Measurements from ENCODE around the gene EPS15. TPM values are rescaled to one million over a fixed set of nuclear protein-coding genes. Genes with fewer than 3 reads are reported as not detected.
"Not testable (repeated sequence)": the region's sequence is repeated elsewhere in the genome, so short reads cannot be mapped to it uniquely, and the experiment has no call there.

EPS15 gene
- total and polyA plus RNA-seq, 4 experiments from 2014 or later, result 39.2 to 92.3 (median 77.6) TPM

DNA sequence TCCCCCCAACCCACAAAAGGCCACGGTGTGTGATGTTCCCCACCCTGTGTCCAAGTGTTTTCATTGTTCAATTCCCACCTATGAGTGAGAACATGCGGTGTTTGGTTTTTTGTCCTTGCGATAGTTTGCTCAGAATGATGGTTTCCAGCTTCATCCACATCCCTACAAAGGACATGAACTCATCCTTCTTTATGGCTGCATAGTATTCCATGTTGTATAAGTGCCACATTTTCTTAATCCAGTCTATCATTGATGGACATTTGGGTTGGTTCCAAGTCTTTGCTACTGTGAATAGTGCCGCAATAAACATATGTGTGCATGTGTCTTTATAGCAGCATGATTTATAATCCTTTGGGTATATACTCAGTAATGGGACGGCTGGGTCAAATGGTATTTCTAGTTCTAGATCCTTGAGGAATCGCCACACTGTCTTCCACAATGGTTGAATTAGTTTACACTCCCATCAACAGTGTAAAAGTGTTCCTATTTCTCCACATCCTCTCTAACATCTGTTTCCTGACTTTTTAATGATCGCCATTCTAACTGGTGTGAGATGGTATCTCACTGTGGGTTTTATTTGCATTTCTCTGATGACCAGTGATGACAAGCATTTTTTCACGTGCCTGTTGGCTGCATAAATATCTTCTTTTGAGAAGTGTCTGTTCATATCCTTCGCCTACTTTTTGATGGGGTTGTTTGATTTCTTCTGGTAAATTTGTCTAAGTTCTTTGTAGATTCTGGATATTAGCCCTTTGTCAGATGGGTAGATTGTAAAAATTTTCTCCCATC is 44.0 kb downstream of the EPS15 start:
- intact Hi-C loops (cut with micrococcal nuclease); H3K9me3 Mint-ChIP-seq; DNase-seq; H3K4me3 ChIP-seq (ENCODE audit: low read length in 2 of 2); CTCF ChIA-PET (ENCODE audit: partially characterized antibody); H3K27me3 Mint-ChIP-seq; H3K4me1 ChIP-seq (ENCODE audit: insufficient read depth, low read length); H3K27ac ChIP-seq (ENCODE audit: low read depth, low read length); H3K4me3 Mint-ChIP-seq; H3K27me3 ChIP-seq (ENCODE audit: insufficient read depth, low read length); H3K9me3 ChIP-seq (ENCODE audit: control insufficient read depth in 1 of 2, low read length in 2 of 2); POLR2A ChIA-PET (ENCODE audit: partially characterized antibody): not testable (repeated sequence)
- Mint-ChIP-seq H3K4me1 (peaks cover 12 to 48% (median 27%) of the 10 kb centered on the region in 4 donors), H3K27ac (peak overlapping the region in 3 of 7 donors; percentile 33 to 42 (median 35)), H3K36me3 (peaks cover 46 to 49% of the 10 kb centered on the region in 2 donors)
- H3K36me3 ChIP-seq (ENCODE audit: insufficient read depth, low read length), result peaks cover 16% of the 10 kb centered on the region

GRCh38 chr1:51473331-51474115 is 45.5 kb downstream of the EPS15 start:
- peaks cover 10% of the 10 kb centered on the region for H3K36me3 ChIP-seq (ENCODE audit: insufficient read depth, low read length)
- no peak overlapping the region for H3K4me3 Mint-ChIP-seq
- ChIA-PET POLR2A (ENCODE audit: partially characterized antibody) (no interaction called here), CTCF (ENCODE audit: partially characterized antibody) (no interaction called here)
- no peak overlapping the region for H3K27ac ChIP-seq (ENCODE audit: low read depth, low read length)
- peak overlapping the region; percentile 10 to 73 (median 34) for H3K27ac Mint-ChIP-seq
- no peaks in the 10 kb centered on the region for H3K9me3 ChIP-seq (ENCODE audit: control insufficient read depth in 1 of 2, low read length in 2 of 2)
- no peak overlapping the region for H3K4me3 ChIP-seq (ENCODE audit: low read length in 2 of 2)
- no peak for DNase-seq
- H3K27me3 Mint-ChIP-seq, result no peaks in the 10 kb centered on the region
- peaks cover 12 to 52% (median 24%) of the 10 kb centered on the region in 4 donors for H3K4me1 Mint-ChIP-seq
- no peaks in the 10 kb centered on the region for H3K27me3 ChIP-seq (ENCODE audit: insufficient read depth, low read length)
- intact Hi-C loops (cut with micrococcal nuclease), result no loop called here
- H3K36me3 Mint-ChIP-seq, result peaks cover 45 to 47% of the 10 kb centered on the region in 2 donors
- H3K9me3 Mint-ChIP-seq, result no peaks in the 10 kb centered on the region
- peaks cover 6% of the 10 kb centered on the region for H3K4me1 ChIP-seq (ENCODE audit: insufficient read depth, low read length)

DNA sequence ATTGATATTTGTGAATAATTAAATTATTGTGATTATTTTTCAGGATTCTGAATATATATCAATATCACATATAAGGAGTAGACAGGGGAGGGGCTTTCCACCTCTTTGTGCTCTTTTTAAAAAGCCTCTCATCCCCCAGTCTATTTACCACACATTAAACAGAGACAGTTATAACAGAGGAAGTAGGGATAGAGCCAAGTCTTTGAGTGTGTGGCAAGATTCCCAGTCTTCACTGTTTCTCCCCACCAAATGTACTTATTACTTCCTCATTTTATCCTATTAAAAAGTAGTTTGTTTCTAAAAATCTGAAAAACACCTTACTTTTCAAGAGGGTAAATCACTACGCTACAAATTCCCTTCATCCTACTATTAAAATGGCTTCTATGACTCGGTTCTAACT is 46.7 kb downstream of the EPS15 start:
- Histone ChIP-seq H3K27ac (ENCODE audit: low read depth, low read length) (no peak overlapping the region), H3K27me3 (ENCODE audit: insufficient read depth, low read length) (no peaks in the 10 kb centered on the region), H3K36me3 (ENCODE audit: insufficient read depth, low read length) (peaks cover 13% of the 10 kb centered on the region), H3K9me3 (ENCODE audit: control insufficient read depth in 1 of 2, low read length in 2 of 2) (no peaks in the 10 kb centered on the region), H3K4me1 (ENCODE audit: insufficient read depth, low read length) (peaks cover 6% of the 10 kb centered on the region), H3K4me3 (ENCODE audit: low read length in 2 of 2) (no peak overlapping the region)
- no peak overlapping the region for H3K4me3 Mint-ChIP-seq
- POLR2A ChIA-PET (ENCODE audit: partially characterized antibody), result no interaction called here
- H3K4me1 Mint-ChIP-seq, result peaks cover 12 to 52% (median 24%) of the 10 kb centered on the region in 4 donors
- CTCF ChIA-PET (ENCODE audit: partially characterized antibody), result no interaction called here
- no peak for DNase-seq
- intact Hi-C loops (cut with micrococcal nuclease), result no loop called here
- peaks cover 51 to 53% of the 10 kb centered on the region in 2 donors for H3K36me3 Mint-ChIP-seq
- peak overlapping the region in 4 of 7 donors; percentile 5 to 69 (median 45) for H3K27ac Mint-ChIP-seq
- no peaks in the 10 kb centered on the region for H3K27me3 Mint-ChIP-seq
- H3K9me3 Mint-ChIP-seq, result no peaks in the 10 kb centered on the region

DNA sequence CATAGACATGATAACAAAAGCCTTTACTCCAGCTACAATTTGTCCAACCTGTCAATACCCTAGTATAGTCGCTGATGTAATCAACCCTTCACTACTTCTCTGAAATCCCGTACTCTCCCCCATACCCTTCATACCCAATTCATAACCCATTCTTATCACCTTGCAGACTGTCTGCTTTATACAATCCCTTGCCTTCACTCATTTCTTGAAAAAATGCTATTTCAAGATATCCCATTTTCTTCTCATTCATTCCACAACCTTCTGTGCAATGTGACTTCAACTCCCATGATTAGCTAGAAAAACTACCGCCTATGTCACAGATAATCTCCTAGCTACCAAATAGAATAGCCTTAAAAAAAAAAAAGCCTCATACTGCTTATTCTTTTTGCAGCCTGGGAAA is 49.5 kb downstream of the EPS15 start:
- intact Hi-C loops (cut with micrococcal nuclease), result no loop called here
- Histone ChIP-seq H3K4me3 (ENCODE audit: low read length in 2 of 2) (no peak overlapping the region), H3K9me3 (ENCODE audit: control insufficient read depth in 1 of 2, low read length in 2 of 2) (no peaks in the 10 kb centered on the region), H3K27ac (ENCODE audit: low read depth, low read length) (no peak overlapping the region), H3K36me3 (ENCODE audit: insufficient read depth, low read length) (peaks cover 25% of the 10 kb centered on the region), H3K27me3 (ENCODE audit: insufficient read depth, low read length) (no peaks in the 10 kb centered on the region), H3K4me1 (ENCODE audit: insufficient read depth, low read length) (peaks cover 6% of the 10 kb centered on the region)
- Mint-ChIP-seq H3K4me3 (no peak overlapping the region), H3K9me3 (no peaks in the 10 kb centered on the region), H3K4me1 (peaks cover 16 to 45% (median 21%) of the 10 kb centered on the region in 4 donors), H3K27ac (peak overlapping the region in 1 of 7 donors; percentile 17), H3K27me3 (no peaks in the 10 kb centered on the region), H3K36me3 (peaks cover 55 to 60% of the 10 kb centered on the region in 2 donors)
- POLR2A ChIA-PET (ENCODE audit: partially characterized antibody), result no interaction called here
- no peak for DNase-seq
- CTCF ChIA-PET (ENCODE audit: partially characterized antibody), result no interaction called here

DNA sequence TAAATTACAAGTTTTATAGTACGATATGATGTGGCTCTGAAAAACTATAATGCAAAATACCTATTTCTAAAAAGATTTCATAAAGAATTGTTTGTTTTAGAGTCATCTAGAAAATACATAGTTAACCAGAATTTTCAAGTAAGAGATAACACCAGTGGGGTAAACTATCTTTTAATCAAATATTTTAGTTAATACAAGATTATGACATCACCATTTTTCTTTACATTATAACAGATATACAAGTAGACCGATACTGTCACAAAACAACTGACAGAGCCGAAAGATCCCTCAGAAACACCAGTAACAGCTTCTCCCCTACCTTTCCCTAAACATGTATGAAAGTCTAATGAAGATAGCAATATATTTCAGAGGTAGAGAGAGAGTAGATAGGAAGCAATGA is 54.2 kb downstream of the EPS15 start:
- H3K4me1 ChIP-seq (ENCODE audit: insufficient read depth, low read length), result no peaks in the 10 kb centered on the region
- Mint-ChIP-seq H3K27ac (no peak overlapping the region), H3K27me3 (no peaks in the 10 kb centered on the region), H3K9me3 (no peaks in the 10 kb centered on the region), H3K36me3 (peaks cover 49 to 55% of the 10 kb centered on the region in 2 donors), H3K4me1 (peaks cover 4 to 8% (median 5%) of the 10 kb centered on the region in 4 donors), H3K4me3 (no peak overlapping the region)
- ChIA-PET POLR2A (ENCODE audit: partially characterized antibody) (interaction anchor here (0.7 kb wide), 1 partner anchor 303 kb away, joined by 3 read pairs; no protein-coding TSS in a partner anchor), CTCF (ENCODE audit: partially characterized antibody) (no interaction called here)
- H3K4me3 ChIP-seq (ENCODE audit: low read length in 2 of 2), result no peak overlapping the region
- no peak for DNase-seq
- no peak overlapping the region for H3K27ac ChIP-seq (ENCODE audit: low read depth, low read length)
- intact Hi-C loops (cut with micrococcal nuclease), result no loop called here
- no peaks in the 10 kb centered on the region for H3K27me3 ChIP-seq (ENCODE audit: insufficient read depth, low read length)
- no peaks in the 10 kb centered on the region for H3K9me3 ChIP-seq (ENCODE audit: control insufficient read depth in 1 of 2, low read length in 2 of 2)
- H3K36me3 ChIP-seq (ENCODE audit: insufficient read depth, low read length), result peaks cover 22% of the 10 kb centered on the region

DNA sequence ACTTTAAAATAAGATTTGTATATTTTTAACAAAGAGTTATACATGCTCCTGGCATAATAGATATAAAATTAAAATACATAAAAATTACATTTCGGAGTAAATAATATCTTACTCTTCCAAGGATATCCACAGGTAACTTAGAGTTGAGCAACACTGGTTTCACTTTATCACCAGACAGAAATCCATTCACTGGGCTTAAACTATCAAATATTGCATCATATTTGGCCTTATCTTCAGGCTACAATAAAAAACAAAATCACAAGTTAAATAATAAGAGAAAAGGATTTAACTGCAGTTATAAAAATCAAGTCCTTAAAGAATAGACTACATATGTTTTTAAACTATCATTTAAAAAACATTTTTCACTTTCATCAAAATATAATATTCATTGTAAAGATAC is 55.5 kb downstream of the EPS15 start:
- H3K27ac Mint-ChIP-seq, result no peak overlapping the region
- no peak overlapping the region for H3K4me3 Mint-ChIP-seq
- intact Hi-C loops (cut with micrococcal nuclease), result no loop called here
- POLR2A ChIA-PET (ENCODE audit: partially characterized antibody), result interaction anchor here (0.9 kb wide), 1 partner anchor 19 kb away, joined by 4 read pairs; no protein-coding TSS in a partner anchor
- H3K9me3 Mint-ChIP-seq, result no peaks in the 10 kb centered on the region
- CTCF ChIA-PET (ENCODE audit: partially characterized antibody), result no interaction called here
- no peaks in the 10 kb centered on the region for H3K9me3 ChIP-seq (ENCODE audit: control insufficient read depth in 1 of 2, low read length in 2 of 2)
- H3K27me3 Mint-ChIP-seq, result no peaks in the 10 kb centered on the region
- no peaks in the 10 kb centered on the region for H3K27me3 ChIP-seq (ENCODE audit: insufficient read depth, low read length)
- no peak for DNase-seq
- no peak overlapping the region for H3K27ac ChIP-seq (ENCODE audit: low read depth, low read length)
- peaks cover 21% of the 10 kb centered on the region for H3K36me3 ChIP-seq (ENCODE audit: insufficient read depth, low read length)
- H3K4me1 Mint-ChIP-seq, result peaks cover 0 to 4% (median 4%) of the 10 kb centered on the region in 4 donors
- no peaks in the 10 kb centered on the region for H3K4me1 ChIP-seq (ENCODE audit: insufficient read depth, low read length)
- H3K36me3 Mint-ChIP-seq, result peaks cover 47 to 52% of the 10 kb centered on the region in 2 donors
- H3K4me3 ChIP-seq (ENCODE audit: low read length in 2 of 2), result no peak overlapping the region

GRCh38 chr1:51462289-51462688 is 56.8 kb downstream of the EPS15 start:
- H3K9me3 Mint-ChIP-seq; POLR2A ChIA-PET (ENCODE audit: partially characterized antibody); H3K4me1 ChIP-seq (ENCODE audit: insufficient read depth, low read length); H3K9me3 ChIP-seq (ENCODE audit: control insufficient read depth in 1 of 2, low read length in 2 of 2); H3K4me1 Mint-ChIP-seq; DNase-seq; H3K4me3 Mint-ChIP-seq; H3K27ac ChIP-seq (ENCODE audit: low read depth, low read length); H3K27me3 Mint-ChIP-seq; intact Hi-C loops (cut with micrococcal nuclease); H3K4me3 ChIP-seq (ENCODE audit: low read length in 2 of 2); H3K27me3 ChIP-seq (ENCODE audit: insufficient read depth, low read length): not testable (repeated sequence)
- Mint-ChIP-seq H3K36me3 (peaks cover 51% of the 10 kb centered on the region in 2 donors), H3K27ac (peak overlapping the region in 1 of 7 donors; percentile 36)
- CTCF ChIA-PET (ENCODE audit: partially characterized antibody), result interaction anchor here (1.4 kb wide), 1 partner anchor 10 kb away, joined by 3 read pairs; no protein-coding TSS in a partner anchor
- peaks cover 21% of the 10 kb centered on the region for H3K36me3 ChIP-seq (ENCODE audit: insufficient read depth, low read length)
